Measurements from ENCODE around the gene SALL4.
"Not testable (repeated sequence)": the region's sequence is repeated elsewhere in the genome, so short reads cannot be mapped to it uniquely, and the experiment has no call there.

The SALL4 gene

DNA sequence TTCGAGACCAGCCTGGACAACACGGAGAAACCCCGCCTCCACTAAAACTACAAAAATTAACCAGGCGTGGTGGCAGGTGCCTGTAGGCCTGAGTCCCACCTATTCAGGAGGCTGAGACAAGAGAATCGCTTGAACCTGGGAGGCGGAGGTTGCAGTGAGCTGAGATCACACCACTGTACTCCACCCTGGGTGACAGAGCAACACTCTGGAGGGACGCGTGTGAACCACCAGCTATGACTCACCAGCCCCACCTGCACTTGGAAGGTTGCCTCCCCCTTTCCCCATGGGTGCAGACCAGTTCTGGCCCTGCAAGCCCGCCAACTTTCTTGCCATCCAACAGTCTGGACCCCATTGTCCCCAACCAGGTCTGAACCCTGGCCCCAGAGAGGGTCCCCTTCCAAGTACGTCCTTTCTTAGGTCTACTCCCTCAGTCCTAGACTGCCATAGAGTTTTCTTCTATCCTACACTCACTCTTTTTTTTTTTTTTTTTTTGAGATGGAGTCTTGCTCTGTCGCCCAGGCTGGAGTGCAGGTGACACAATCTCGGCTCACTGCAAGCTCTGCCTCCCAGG, 63.4 kb downstream of the SALL4 start:
- no peak for DNase-seq (ENCODE audit: low read depth)
- TF ChIP-seq CTCF (IDR thresholded peaks at IDR 0.05; ENCODE audit: control insufficient read depth, insufficient read depth, low read depth, low read length, missing control alignments), result no peak
- H3K4me3 ChIP-seq (ENCODE audit: control insufficient read depth, low read depth, low read length), result no peak overlapping the region

GRCh38 chr20:51738261-51738660, 64.1 kb downstream of the SALL4 start:
- DNase-seq (ENCODE audit: low read depth), result not testable (repeated sequence)

DNA sequence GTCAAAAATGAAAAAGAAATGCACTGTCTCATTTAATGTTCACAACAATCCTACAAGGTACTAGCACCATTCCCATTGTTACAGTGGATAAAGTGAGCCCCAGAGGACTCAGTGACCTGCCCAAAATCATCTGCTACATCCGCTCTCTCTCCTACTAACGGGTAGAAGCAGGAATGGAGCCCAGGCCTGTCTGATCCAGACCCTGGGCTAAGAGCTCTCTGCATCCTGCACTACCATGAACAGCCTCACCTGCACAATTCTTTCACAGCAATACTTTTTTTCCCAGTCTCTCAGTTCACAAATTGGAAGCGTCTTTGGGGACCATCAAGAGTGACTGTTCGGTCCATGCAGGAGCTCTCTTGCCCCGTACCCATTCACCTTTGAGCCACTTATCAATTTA, 65.4 kb downstream of the SALL4 start:
- TF ChIP-seq CTCF (IDR thresholded peaks at IDR 0.05; ENCODE audit: control insufficient read depth, insufficient read depth, low read depth, low read length, missing control alignments), result no peak
- no peak for DNase-seq (ENCODE audit: low read depth)
- H3K4me3 ChIP-seq (ENCODE audit: control insufficient read depth, low read depth, low read length), result no peak overlapping the region

More at GRCh38 chr20:51738261-51738660, 64.1 kb downstream of the SALL4 start:
- H3K4me3 ChIP-seq (ENCODE audit: control insufficient read depth, low read depth, low read length), result not testable (repeated sequence)

DNA sequence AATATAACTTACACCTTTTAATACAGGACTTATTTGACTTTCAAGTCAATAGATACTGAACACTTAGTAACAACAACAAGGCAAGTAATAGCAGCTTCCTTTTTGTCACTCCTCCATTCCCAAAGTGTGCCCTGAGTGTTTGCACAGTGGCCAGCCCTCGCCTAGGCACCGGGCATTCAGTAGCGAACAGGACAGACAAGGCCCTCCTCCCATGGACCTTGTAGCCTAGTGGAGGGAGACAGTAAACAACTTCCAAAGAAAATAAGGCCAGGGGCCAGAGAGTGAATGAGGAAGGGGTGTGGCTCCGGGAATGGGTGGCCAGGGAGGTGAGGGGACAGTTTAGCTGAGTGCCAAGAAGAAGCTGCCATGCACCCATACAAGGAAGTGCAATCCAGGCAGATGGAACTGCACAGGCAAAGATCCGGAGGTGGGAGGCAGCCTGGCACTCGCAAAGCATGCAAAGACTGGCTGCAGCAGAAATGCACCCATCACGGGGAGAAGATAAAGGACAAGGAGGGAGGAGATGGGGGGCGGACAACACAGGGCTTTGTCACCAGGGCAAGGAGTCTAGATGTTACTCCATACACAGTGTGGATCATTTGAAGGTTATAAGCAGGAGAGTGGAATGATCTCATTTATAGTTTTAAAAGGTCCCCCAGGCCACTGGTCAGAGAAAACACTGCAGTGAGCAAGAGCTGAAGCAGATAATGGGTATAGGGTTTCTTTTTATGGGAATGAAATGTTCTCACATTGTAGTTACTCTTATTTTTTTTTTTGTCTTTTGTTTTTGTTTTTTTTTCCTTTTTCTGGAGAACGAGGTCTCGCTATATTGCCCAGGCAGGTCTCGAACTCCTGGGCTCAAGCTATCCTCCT, 66.4 kb downstream of the SALL4 start:
- no peak overlapping the region for H3K4me3 ChIP-seq (ENCODE audit: control insufficient read depth, low read depth, low read length)
- TF ChIP-seq CTCF (IDR thresholded peaks at IDR 0.05; ENCODE audit: control insufficient read depth, insufficient read depth, low read depth, low read length, missing control alignments), result no peak
- DNase-seq (ENCODE audit: low read depth), result no peak

DNA sequence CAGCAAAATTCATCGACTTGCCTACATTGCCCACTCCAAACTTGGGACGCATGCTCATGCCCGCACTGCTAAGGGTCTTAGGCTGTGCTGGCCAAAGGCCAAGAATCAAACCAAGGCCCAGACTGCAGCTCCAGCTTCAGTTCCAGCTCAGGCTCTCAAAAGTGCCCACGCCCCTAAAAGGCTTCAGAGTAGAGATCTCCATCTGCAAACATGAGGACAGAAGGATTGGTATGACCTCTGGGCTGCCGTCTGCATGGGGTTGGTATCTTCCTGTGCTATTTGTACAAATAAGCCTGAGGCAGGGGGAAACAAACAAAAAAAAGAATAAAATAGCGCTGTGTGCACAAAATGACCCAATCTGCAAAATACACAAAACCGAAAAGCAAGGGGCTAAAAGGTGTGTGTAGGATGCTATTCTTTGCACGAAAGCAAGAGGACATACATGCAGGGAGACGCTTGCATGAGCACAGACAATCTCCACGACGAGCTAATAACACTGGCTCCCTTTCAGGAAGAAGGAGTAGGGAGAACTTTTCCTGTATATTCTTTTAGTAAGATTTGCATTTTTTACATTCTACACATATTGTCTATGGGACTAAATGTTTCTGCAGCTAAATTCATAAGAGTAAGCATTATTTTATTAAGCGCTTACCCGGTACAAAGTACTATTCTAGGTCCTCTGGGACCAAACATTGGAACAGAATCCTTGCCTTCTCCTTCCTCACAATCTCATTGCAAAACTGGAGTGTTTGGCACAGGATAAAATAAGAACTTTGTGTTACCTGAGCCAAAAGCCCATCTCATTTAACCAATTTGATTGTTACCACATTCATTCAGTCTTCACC, 67.2 kb downstream of the SALL4 start:
- no peak for TF ChIP-seq CTCF (IDR thresholded peaks at IDR 0.05; ENCODE audit: control insufficient read depth, insufficient read depth, low read depth, low read length, missing control alignments)
- H3K4me3 ChIP-seq (ENCODE audit: control insufficient read depth, low read depth, low read length), result no peak overlapping the region
- no peak for DNase-seq (ENCODE audit: low read depth)

- no peak overlapping the region for H3K4me3 ChIP-seq (ENCODE audit: control insufficient read depth, low read depth, low read length)
- no peak for DNase-seq (ENCODE audit: low read depth)
- no peak for TF ChIP-seq CTCF (IDR thresholded peaks at IDR 0.05; ENCODE audit: control insufficient read depth, insufficient read depth, low read depth, low read length, missing control alignments)
Observed at GRCh38 chr20:51733070-51733469, 69.3 kb downstream of the SALL4 start.

Data from AG09309 (cell line).